Fibroblast of the conjunctiva (primary cell): ENCODE results near the gene IL21R.
A peak's percentile ranks its signal among the peaks of the same experiment; 100 is the strongest.

Source experiments
- DNase-seq: peaks from one replicate; pipeline ENCODE4 v3.0.0-alpha.2; 2010; ENCODE audit warnings: low read depth

IL21R gene

GRCh38 chr16:27401768-27402568, at the start of gene IL21R:
IL21R (plus strand) TSS chr16:27402174; CDS start chr16:27430072, 27,898 bp downstream.
- DNase-seq: no peak

DNA sequence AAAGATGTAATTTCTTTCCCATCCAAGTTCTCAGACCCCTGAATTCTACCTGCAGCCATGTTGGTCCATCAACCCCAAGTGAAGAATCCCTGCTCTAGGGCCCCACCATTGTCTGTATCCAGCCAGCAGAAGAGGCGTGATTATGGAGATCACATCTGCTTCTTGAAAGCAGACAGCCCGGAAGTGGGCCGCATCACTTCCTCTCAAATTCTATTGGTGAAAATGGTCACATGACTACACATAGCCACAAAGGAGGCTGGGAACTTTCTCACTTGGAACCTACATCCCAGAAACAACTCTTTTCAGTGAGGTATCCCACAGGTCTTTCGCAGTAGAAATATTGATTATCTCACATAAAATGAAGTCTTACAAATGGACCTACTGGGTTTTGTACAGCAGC, 48.1 kb upstream of the IL21R start:
- no peak for DNase-seq

DNA sequence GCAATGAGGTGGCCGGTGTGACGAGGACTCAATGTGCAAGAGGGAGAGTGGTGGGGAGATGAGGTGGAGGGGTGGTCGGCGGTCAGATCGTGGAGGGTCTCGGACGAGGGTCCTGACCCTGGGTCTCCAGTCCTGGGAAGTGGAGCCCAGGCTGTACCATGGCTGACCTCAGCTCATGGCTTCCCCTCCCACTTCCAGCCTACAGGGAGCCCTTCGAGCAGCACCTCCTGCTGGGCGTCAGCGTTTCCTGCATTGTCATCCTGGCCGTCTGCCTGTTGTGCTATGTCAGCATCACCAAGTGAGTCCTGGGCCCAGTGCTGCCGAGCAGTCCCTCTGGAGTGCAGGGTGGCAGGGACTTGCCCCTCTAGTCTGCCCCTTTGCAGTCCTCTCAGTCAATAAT, 46.4 kb upstream of the IL21R start:
- DNase-seq: no peak

GRCh38 chr16:27356794-27357193, 45.2 kb upstream of the IL21R start:
- no peak for DNase-seq

GRCh38 chr16:27359051-27359450, 42.9 kb upstream of the IL21R start:
- no peak for DNase-seq

- DNase-seq: no peak
Observed at GRCh38 chr16:27359615-27360014, 42.4 kb upstream of the IL21R start.

DNA sequence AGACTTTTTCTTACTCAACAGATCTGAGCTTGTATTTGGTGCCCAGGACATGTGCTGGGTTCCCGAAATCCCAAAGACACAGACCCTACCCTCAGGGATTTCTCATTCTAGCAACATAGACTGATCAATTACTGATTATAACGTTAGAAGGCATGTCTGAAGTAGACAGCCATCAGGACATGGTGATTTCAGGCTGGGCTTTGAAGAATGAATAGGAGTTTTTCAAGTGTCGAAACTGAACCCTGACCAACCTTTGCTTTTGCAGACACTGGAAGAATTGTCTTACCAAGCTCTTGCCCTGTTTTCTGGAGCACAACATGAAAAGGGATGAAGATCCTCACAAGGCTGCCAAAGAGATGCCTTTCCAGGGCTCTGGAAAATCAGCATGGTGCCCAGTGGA, 40.0 kb upstream of the IL21R start:
- no peak for DNase-seq

DNA sequence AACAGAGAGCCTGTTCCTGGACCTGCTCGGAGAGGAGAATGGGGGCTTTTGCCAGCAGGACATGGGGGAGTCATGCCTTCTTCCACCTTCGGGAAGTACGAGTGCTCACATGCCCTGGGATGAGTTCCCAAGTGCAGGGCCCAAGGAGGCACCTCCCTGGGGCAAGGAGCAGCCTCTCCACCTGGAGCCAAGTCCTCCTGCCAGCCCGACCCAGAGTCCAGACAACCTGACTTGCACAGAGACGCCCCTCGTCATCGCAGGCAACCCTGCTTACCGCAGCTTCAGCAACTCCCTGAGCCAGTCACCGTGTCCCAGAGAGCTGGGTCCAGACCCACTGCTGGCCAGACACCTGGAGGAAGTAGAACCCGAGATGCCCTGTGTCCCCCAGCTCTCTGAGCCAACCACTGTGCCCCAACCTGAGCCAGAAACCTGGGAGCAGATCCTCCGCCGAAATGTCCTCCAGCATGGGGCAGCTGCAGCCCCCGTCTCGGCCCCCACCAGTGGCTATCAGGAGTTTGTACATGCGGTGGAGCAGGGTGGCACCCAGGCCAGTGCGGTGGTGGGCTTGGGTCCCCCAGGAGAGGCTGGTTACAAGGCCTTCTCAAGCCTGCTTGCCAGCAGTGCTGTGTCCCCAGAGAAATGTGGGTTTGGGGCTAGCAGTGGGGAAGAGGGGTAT, 39.3 kb upstream of the IL21R start:
- DNase-seq: no peak

GRCh38 chr16:27363246-27363632, 38.7 kb upstream of the IL21R start:
- no peak for DNase-seq

DNA sequence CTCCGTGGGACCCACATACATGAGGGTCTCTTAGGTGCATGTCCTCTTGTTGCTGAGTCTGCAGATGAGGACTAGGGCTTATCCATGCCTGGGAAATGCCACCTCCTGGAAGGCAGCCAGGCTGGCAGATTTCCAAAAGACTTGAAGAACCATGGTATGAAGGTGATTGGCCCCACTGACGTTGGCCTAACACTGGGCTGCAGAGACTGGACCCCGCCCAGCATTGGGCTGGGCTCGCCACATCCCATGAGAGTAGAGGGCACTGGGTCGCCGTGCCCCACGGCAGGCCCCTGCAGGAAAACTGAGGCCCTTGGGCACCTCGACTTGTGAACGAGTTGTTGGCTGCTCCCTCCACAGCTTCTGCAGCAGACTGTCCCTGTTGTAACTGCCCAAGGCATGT, 38.2 kb upstream of the IL21R start:
- no peak for DNase-seq

- DNase-seq: no peak
Observed at GRCh38 chr16:27364493-27365141, 37.4 kb upstream of the IL21R start.

DNA sequence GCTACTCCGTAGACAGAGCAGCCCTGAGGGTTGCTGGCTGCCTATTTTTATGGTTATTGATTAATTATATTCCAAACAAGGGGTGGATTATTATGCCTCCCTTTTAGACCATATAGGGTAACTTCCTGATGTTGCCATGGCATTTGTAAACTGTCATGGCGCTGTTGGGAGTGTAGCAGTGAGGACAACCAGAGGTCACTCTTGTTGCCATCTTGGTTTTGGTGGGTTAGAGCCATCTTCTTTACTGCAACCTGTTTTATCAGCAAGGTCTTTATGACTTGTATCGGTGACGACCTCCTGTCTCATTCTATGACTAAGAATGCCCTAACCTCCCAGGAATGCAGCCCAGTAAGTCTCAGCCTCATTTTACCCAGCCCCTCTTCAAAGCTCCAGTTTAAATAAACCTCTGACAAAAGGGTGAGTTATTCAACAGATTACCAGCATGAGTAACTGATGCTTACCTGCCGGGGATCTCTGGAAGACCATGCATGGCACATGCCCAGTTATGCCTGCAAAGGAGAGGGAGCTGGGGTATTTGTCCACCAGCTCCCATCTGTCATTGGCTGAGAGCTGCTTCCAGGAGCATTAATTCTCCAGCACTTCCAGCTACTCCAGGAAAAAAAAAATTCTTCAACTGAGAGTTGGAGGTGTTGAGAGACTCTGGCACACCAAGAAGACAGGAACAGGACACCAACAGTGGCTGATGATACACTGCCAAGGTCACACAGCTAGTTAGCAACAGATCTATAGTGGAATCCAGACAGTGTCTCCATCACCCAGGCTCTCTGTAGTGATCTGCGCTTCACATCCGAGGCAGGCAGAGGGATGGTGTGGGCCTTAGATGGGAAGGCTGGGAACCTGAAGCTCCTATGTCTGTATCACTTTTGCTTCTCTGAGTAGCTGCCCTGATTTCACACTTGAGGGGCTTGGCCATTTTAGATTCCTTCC, 36.6 kb upstream of the IL21R start:
- DNase-seq: no peak

- no peak for DNase-seq
Observed at GRCh38 chr16:27366687-27367460, 35.1 kb upstream of the IL21R start.

DNA sequence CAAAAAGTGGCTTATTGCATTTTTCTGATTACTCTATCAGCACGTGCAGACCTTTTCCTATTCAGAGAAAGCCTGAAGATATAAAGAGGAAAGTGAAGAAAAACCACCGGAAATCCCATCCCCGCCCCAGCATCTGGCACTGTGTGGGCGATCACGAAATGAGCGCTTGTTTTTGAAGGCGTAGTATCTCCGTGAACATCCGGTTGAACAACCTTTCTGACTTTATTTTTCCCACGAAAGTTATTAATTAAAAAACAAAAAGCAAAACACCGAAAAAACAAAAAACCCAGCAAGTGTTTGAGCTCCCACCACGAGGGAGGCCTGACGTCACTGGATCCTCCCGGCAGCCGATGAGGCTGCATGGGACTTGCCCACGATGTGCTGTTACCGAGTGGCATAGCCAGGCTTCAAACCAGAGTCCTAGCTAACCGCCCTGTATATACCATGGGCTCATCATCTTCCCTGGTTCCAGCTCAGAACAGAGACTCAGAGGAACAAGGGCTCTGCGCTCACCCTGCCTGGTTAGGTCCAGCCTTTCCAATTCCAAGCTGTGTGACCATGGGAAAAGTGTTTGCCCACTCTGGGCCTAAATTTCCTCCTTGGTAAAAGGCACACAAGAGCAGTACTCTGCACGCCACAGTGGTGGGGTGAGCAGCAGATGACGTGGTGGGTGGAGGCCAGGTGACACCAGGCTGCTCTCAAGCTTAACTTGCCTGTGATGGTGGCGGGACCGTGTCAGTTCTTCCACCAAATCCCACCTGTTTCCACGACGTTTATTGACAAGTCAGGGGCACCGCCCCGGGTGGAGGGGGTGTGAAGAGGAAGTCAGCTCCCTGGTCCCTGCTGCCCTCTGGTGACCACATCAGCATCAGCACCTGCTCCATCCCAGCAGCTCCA, 34.3 kb upstream of the IL21R start:
- DNase-seq: peak; percentile 63

DNA sequence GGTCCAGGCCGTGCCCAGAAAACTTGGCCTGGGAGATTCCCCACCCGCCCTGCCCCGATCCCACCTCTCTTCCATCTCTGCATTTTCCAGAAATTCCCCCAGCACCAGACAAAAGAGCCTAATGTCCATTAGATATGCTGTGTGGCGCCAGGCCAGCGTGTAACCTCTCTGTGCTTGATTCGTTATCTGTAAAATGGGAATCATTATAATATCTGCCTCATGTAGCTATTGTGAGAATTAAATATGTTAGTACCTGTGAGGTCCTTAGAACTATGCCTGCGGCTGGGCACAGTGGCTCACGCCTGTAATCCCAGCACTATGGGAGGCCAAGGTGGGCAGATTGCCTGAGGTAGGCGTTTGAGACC, 33.6 kb upstream of the IL21R start:
- DNase-seq: no peak

GRCh38 chr16:27369806-27370205, 32.2 kb upstream of the IL21R start:
- no peak for DNase-seq

DNA sequence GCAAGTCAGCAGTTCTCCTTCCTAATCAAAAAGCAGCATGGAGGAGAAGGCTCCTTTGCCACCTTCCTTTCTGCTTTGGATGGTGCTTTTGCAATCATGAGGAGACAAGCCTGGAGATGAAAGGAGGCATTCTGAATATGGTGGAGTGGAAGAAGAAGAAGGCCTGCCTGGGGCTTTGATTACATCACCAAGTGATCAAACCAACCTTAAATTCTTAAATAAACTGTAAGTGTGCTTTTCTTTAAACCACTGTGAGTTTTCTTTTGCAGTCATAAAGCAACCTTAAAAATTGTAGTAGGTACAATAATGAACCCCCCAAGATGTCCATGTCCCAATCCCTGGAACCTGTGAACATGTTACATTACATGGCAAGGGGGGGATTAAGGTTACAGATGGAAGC, 31.7 kb upstream of the IL21R start:
- DNase-seq: no peak

DNA sequence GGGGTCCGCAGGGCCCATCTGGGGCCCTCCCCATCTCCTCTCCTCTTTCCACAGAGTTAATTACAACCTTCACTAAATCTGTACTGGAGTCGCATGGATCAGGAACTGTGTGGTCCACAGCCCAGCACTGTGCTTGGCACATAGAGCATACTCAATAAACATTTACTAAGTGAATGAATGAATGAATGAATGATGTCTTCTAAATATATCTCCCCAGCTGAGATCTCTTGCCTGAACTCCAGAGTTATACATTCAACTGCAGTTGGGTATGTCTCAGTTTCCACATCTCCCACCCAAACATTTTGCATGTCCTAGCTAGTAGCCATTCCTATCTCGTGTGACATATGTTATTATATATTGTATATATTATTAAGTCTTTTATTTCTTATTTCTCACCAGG, 28.7 kb upstream of the IL21R start:
- no peak for DNase-seq

DNA sequence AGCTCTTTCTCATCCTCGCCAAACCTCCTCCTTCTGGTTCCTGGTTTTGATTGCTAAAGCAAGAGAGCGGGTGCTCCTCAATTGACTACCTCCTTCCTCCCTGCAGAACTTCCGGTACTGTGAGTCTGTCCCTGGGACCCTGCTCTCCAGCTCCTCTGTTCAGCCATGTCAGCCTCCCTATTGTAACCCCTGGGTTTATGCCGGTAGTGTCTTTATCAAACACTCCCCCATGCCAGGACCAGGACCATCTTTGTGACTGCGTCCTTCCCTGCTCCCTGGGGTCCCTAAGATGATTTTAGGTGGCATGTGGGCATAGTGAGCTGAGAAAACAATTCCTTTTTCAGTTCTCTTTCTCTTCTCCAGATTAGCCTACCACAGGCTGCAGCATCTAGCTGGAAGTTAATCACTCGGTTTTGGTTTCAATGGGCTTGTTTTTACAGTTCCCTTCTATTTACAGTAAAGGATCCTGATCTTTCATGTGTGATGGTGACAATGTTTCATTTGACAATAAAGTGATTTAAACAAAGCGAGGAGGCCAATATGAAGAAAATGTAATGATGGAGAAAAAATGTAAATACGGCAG, 27.7 kb upstream of the IL21R start:
- DNase-seq: no peak
